Mucosa of stomach (tissue), 1 donor: ENCODE data around the gene PTPRU.
"Not testable (repeated sequence)": the region's sequence is repeated elsewhere in the genome, so short reads cannot be mapped to it uniquely, and the experiment has no call there.

Experiments used
- H3K27me3 ChIP-seq: one replicate; pipeline ENCODE4 v1.7.0; 2013; ENCODE audit warnings: mild to moderate bottlenecking, low read length; ENCODE audit not compliant: control insufficient read depth, insufficient read depth
- H3K36me3 ChIP-seq: one replicate; pipeline ENCODE4 v1.7.0; 2013; ENCODE audit warnings: low read length; ENCODE audit not compliant: control insufficient read depth, insufficient read depth
- H3K4me1 ChIP-seq: one replicate; pipeline ENCODE4 v1.7.0; 2013; ENCODE audit warnings: mild to moderate bottlenecking, low read length; ENCODE audit not compliant: control insufficient read depth, insufficient read depth
- H3K4me3 ChIP-seq: one replicate; pipeline ENCODE4 v1.7.0; 2013; ENCODE audit warnings: low read length
- H3K9ac ChIP-seq: one replicate; pipeline ENCODE4 v1.7.0; 2013; ENCODE audit warnings: mild to moderate bottlenecking, low read length, moderate library complexity
- H3K9me3 ChIP-seq: one replicate; pipeline ENCODE4 v1.7.0; 2013; ENCODE audit warnings: mild to moderate bottlenecking, low read length, moderate library complexity; ENCODE audit not compliant: control insufficient read depth
- donor health status: Pancreatic carcinoma.

The PTPRU gene

DNA sequence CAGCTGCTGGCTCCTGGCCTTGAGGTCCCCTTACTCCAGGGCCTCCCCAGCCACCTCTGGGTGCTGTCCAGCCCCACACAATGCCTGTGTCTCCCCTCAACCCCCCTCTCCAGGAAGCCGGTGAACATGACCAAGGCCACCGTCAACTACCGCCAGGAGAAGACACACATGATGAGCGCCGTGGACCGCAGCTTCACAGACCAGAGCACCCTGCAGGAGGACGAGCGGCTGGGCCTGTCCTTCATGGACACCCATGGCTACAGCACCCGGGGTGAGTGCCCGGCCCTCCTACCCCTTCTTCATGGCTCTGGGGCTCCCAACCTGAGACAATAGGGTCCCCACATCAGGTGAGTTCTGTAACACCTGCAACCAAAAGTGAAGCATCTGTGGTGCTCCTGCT, 55.4 kb downstream of the PTPRU start:
- Histone ChIP-seq H3K9ac (no peak overlapping the region), H3K27me3 (no peaks in the 10 kb centered on the region), H3K4me3 (no peak overlapping the region), H3K4me1 (no peaks in the 10 kb centered on the region), H3K9me3 (no peaks in the 10 kb centered on the region), H3K36me3 (no peaks in the 10 kb centered on the region)

DNA sequence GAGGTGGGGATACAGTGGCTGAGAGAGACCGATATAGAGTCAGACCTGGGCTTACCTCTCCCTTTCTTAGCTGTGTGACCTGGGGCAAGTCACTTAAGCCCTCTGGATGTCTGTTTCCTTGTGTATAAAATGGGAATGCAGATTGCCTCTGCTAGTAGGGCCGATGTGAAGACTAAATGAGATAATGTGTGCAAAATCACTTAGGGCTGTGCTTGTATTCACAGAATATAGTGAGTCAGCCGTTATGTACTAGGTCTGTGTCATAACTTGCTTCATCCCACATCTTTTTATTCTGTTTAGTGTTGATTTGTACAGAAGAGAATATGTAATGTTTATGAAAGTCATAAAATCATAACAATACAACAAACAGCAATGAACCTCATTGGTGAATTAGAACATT, 56.0 kb downstream of the PTPRU start:
- no peak overlapping the region for H3K9ac ChIP-seq
- no peaks in the 10 kb centered on the region for H3K9me3 ChIP-seq
- no peaks in the 10 kb centered on the region for H3K27me3 ChIP-seq
- no peaks in the 10 kb centered on the region for H3K36me3 ChIP-seq
- no peak overlapping the region for H3K4me3 ChIP-seq
- no peaks in the 10 kb centered on the region for H3K4me1 ChIP-seq

DNA sequence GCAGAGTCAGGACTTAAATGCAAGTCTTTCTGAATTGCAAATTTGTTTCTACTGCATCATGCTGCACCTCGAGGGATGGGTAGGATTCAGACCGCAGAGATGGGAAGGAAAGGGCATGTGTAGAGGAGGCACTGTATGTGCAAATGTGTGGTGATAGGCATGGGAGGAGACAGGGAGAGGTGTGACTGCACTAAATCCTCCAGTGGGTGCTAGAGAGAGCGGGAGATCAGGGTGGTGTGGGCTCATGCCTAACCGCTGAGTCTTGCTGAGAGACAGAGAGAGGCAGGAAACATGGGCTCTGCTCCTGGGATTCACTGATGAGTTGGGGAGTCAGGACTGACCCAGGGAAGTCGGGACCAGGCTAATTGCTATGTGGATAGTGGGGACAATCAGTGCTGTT, 61.1 kb downstream of the PTPRU start:
- Histone ChIP-seq H3K27me3 (no peaks in the 10 kb centered on the region), H3K36me3 (no peaks in the 10 kb centered on the region), H3K4me1 (peaks cover 4% of the 10 kb centered on the region), H3K4me3 (no peak overlapping the region), H3K9me3 (no peaks in the 10 kb centered on the region), H3K9ac (no peak overlapping the region)

DNA sequence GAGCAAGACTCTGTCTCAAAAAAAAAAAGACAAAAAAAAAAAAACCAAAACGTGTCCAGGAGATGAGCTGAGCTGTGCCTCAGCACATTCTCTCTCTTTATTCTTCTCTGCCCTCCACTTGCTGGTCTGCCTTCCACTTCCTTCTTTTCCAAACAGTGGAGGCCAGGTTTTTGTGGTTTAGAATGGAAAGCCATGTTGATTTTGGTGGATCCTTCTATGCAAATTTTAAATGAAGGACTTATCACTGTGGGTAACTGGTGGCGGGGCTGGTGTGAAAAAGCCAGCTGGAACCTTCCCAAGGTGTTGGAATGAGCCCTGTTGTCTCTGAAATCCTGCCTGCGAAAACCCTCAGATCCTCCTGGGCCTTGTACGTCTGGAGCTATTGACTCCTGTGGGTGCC, 61.9 kb downstream of the PTPRU start:
- H3K36me3 ChIP-seq, result no peaks in the 10 kb centered on the region

DNA sequence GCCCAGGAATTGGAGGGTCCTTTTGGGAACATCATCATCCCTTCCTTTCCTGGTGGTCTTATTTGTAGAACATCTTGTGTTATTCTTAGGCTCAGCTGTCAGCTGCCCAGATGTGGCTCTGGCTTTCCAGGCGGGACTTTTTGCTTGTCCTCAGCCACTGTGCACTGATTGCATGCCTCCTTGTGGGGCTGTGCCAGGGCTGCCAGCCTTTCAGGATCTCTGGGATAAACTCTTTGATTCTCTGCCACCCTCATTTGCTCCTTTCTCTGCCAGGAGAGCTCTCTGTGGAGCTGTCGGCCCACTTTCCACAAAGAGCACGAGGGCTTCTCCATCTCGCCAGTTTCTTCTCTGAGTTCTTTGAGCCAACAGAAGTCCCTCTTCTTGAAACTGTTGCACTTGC, 63.1 kb downstream of the PTPRU start:
- no peak overlapping the region for H3K4me3 ChIP-seq
- no peaks in the 10 kb centered on the region for H3K27me3 ChIP-seq
- H3K4me1 ChIP-seq, result peaks cover 4% of the 10 kb centered on the region
- H3K9ac ChIP-seq, result no peak overlapping the region
- no peaks in the 10 kb centered on the region for H3K9me3 ChIP-seq
- H3K36me3 ChIP-seq, result no peaks in the 10 kb centered on the region

More for the DNA sequence above, 61.9 kb downstream of the PTPRU start:
- Histone ChIP-seq H3K9ac (no peak overlapping the region), H3K27me3 (no peaks in the 10 kb centered on the region), H3K9me3 (no peaks in the 10 kb centered on the region), H3K4me3 (no peak overlapping the region), H3K4me1 (peaks cover 4% of the 10 kb centered on the region)

DNA sequence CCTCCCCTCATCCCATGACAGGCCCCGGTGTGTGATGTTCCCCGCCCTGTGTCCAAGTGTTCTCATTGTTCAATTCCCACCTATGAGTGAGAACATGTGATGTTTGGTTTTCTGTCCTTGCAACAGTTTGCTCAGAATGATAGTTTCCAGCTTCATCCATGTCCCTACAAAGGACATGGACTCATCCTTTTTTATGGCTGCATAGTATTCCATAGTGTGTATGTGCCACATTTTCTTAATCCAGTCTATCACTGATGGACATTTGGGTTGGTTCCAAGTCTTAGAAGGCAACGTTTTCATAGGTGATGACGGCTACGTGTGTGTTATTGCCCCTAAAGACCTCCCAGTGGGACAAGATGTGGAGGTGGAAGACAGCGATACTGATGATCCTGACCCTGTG, 65.4 kb downstream of the PTPRU start:
- not testable (repeated sequence) for H3K36me3 ChIP-seq, H3K4me1 ChIP-seq, H3K9me3 ChIP-seq, H3K4me3 ChIP-seq, H3K27me3 ChIP-seq, H3K9ac ChIP-seq

DNA sequence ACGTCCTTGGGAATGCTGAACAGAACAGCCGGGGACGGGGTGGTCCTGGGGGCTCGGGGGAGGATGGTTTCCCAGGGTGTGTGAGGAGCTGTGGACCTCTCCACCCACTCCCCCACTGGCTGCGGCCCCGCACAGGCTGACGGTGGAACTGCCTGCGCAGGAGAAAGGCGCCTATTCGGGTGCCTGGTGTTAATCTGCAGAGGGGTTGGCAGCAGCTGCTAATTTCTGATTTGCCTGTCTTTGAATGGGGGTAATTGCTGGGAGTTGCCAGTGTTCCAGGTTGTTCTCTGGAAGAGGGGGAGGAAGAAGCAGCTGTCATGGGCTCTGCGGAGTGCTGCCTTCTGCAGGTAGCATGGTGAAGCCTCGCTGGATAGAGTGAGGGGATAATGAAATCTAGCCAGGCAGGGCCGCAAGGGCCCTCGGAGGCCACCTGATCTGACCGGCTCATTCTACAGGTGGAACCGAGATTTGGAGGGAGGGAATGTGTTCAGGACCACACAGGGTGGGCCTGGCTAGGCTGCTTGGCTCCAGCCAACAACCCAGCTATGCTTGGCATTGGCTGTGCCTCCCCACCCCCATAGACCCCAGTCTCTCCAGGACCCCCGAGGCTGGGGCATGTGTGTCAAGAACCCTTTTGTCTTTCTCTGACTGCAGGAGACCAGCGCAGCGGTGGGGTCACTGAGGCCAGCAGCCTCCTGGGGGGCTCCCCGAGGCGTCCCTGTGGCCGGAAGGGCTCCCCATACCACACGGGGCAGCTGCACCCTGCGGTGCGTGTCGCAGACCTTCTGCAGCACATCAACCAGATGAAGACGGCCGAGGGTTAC, 67.1 kb downstream of the PTPRU start:
- Histone ChIP-seq H3K36me3 (no peaks in the 10 kb centered on the region), H3K9ac (no peak overlapping the region), H3K4me3 (no peak overlapping the region), H3K27me3 (no peaks in the 10 kb centered on the region), H3K4me1 (peaks cover 3% of the 10 kb centered on the region), H3K9me3 (no peaks in the 10 kb centered on the region)

DNA sequence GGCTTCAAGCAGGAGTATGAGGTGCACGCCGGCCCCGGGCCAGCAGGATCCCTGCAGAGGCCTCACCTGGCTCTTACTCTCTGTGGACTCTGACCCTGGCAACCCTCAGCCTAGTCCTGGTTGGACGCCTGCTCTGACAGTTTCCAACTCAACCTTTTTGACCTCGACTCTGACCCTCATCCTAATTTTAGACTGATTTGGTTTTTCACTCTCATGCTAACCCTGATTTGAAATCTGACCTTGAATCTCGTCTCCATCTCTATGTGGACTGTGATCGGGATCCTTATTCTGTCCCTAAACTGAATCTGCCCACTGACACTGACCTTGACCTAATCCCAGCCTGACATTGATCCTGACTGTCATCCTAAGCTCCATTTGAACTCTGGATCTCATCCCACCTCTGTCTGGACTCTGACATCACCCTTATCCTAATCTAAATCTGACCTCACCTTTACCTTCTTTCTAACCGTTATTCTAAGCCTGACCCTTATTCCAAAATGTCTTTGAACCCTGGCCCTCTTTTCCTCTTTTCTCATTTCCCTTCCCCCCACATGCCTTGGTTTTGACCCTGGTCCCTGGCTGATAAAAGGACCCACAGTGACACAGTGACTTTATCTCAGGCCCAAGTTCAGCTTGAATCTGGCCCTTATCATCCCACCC, 67.8 kb downstream of the PTPRU start:
- Histone ChIP-seq H3K36me3 (no peaks in the 10 kb centered on the region), H3K9ac (no peak overlapping the region), H3K4me3 (no peak overlapping the region), H3K27me3 (no peaks in the 10 kb centered on the region), H3K4me1 (no peaks in the 10 kb centered on the region), H3K9me3 (no peaks in the 10 kb centered on the region)

DNA sequence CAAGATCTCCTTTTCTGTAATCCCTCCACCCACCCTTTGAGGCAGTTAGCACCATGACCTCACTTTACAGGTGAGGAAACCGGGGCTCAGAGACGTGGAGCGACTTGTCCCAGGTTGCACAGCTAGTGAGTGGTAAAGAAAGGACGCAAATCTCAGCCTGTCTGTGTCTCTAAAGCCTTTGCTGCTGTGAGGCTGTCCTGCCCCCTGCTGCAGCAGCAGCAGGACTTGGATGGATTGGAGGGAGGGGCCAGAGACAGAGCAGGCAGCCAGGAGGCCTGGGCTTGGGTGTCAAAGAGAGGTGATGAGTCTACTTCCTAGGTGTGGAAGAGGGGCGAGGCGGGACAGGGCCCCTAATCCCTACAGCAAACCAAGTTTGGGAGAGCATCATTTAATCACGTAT, 69.6 kb downstream of the PTPRU start:
- Histone ChIP-seq H3K4me3 (no peak overlapping the region), H3K4me1 (no peaks in the 10 kb centered on the region), H3K27me3 (no peaks in the 10 kb centered on the region), H3K9me3 (no peaks in the 10 kb centered on the region), H3K36me3 (no peaks in the 10 kb centered on the region), H3K9ac (no peak overlapping the region)

DNA sequence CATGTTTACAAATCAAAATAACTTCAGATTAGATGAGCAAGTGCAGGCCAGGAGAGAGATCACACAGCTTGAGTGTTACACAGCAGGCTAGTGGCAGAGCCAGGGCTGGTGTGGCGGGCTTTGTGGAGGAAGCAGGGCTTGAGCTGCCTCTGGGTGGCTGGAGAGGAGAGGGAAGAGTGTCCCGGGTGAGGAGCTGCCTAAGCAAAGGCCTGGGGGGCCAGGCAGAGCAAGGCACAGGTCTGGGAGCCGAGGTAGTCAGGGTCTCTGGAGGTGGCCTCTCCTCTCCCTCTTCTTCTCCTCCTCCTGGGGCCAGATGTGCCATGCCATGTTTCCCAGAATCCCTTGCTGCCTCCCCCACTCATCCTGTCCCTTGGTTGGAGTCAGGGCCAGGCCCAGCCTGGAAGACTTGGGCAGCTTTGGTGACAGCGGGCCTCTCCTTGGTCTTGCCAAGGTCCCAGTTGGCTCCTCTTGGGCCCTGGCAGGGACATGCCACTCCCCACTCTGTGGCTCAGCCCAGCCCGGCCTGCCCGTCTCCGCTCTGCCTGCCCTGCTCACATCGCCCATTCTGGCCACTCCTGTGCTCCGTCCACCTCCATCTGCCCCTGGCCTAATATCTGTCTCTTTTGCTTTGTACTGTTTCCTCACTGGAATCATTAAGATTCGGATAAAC, 70.3 kb downstream of the PTPRU start:
- H3K4me3 ChIP-seq, result no peak overlapping the region
- no peaks in the 10 kb centered on the region for H3K27me3 ChIP-seq
- H3K9me3 ChIP-seq, result no peaks in the 10 kb centered on the region
- H3K4me1 ChIP-seq, result no peaks in the 10 kb centered on the region
- H3K9ac ChIP-seq, result no peak overlapping the region
- H3K36me3 ChIP-seq, result no peaks in the 10 kb centered on the region

DNA sequence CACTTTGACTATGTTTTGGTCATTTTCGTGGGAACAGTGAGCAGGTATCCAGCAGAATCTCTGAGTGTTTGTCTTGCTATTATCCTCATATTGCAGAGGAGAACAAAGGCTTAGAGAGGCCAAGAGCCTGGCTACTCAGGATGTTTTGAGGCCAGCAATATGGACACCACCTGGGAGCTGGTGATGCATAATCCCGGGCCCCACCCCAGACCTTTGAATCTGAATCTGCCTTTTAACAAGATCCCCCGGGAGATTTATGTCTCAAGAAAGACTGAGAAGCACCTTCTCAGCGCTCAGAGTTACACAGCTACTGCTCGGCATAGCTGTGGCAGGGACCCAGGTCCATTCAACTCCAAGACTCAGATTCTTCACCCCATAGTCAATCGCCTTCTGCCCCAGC, 72.8 kb downstream of the PTPRU start:
- H3K27me3 ChIP-seq, result no peaks in the 10 kb centered on the region
- no peaks in the 10 kb centered on the region for H3K9me3 ChIP-seq
- H3K4me3 ChIP-seq, result no peak overlapping the region
- no peaks in the 10 kb centered on the region for H3K36me3 ChIP-seq
- H3K4me1 ChIP-seq, result no peaks in the 10 kb centered on the region
- H3K9ac ChIP-seq, result no peak overlapping the region

DNA sequence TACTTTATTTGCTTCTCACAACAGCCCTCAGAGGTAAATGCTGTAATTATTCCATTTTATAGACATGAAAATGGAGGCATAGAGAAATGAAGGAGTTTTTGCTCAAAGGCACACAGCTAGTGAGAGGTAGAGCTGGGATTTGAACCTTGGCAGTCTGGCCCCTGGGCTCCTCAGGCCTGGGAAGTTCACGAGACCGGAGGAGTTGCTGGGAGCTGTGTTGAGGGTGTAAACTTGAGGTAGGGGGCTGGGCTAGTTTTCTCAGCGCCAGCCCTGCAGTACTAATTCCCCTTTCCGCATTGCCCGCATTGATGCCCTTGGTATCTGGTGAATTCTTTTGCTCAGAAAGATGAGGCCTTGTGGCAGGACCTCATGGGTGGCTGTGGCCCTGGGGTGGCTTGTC, 73.3 kb downstream of the PTPRU start:
- no peaks in the 10 kb centered on the region for H3K27me3 ChIP-seq
- no peaks in the 10 kb centered on the region for H3K36me3 ChIP-seq
- H3K4me1 ChIP-seq, result no peaks in the 10 kb centered on the region
- no peaks in the 10 kb centered on the region for H3K9me3 ChIP-seq
- H3K4me3 ChIP-seq, result no peak overlapping the region
- H3K9ac ChIP-seq, result no peak overlapping the region
